GM19193 (cell line): ENCODE data around the gene RAB33A.

ENCODE experiments used
- POLR2A ChIP-seq: IDR thresholded peaks from 4 replicates; pipeline ENCODE4 v1.6.1; 2011; ENCODE audit not compliant: insufficient read depth, insufficient read length; ENCODE audit errors: extremely low read depth

RAB33A gene

GRCh38 chrX:130184857-130185256 lies 13.1 kb downstream of the RAB33A start:
- TF ChIP-seq POLR2A: no peak

GRCh38 chrX:130186651-130187050 lies 14.9 kb downstream of the RAB33A start:
- no peak for TF ChIP-seq POLR2A

GRCh38 chrX:130190801-130191200 lies 19.0 kb downstream of the RAB33A start:
- no peak for TF ChIP-seq POLR2A

GRCh38 chrX:130196466-130196865 lies 24.7 kb downstream of the RAB33A start:
- no peak for TF ChIP-seq POLR2A

- no peak for TF ChIP-seq POLR2A
Observed at GRCh38 chrX:130197464-130197863, 25.7 kb downstream of the RAB33A start.

GRCh38 chrX:130204647-130205046 lies 32.9 kb downstream of the RAB33A start:
- TF ChIP-seq POLR2A: no peak

- no peak for TF ChIP-seq POLR2A
Observed at GRCh38 chrX:130211415-130212186, 39.8 kb downstream of the RAB33A start.

- TF ChIP-seq POLR2A: no peak
Observed at GRCh38 chrX:130212371-130212770, 40.6 kb downstream of the RAB33A start.

- TF ChIP-seq POLR2A: no peak
Observed at GRCh38 chrX:130213376-130213775, 41.6 kb downstream of the RAB33A start.

- TF ChIP-seq POLR2A: no peak
Observed at GRCh38 chrX:130216320-130216719, 44.6 kb downstream of the RAB33A start.

- TF ChIP-seq POLR2A: no peak
Observed at GRCh38 chrX:130224810-130225209, 53.0 kb downstream of the RAB33A start.

GRCh38 chrX:130228871-130229270 lies 57.1 kb downstream of the RAB33A start:
- TF ChIP-seq POLR2A: no peak
